GM23338 (cell line): ENCODE measurements around the gene MYOC. TPM values are rescaled to one million over a fixed set of nuclear protein-coding genes. Genes with fewer than 3 reads are reported as not detected.

Experiments used
- ATAC-seq: fragments of 200-7000 bp; cut with Tn5 transposase; 3 replicates; pipeline ENCODE4 v1.9.1; 2020
- DNase-seq: peaks from one replicate; pipeline ENCODE4 v3.0.0-alpha.2; 2015; ENCODE audit warnings: low spot score
- H2AFZ ChIP-seq: fragments of 200-600 bp; sonication (generic); 2 replicates; pipeline ENCODE4 v1.8.0; 2016; ENCODE audit warnings: antibody characterized with exemption, mild to moderate bottlenecking, moderate library complexity
- H3F3A ChIP-seq: fragments of 200-600 bp; sonication (generic); replicated peaks from 2 replicates; pipeline ENCODE4 v1.8.0; 2017; ENCODE audit warnings: antibody characterized with exemption, mixed run types, low read depth
- H3K27ac ChIP-seq: fragments of 200-600 bp; sonication (generic); 2 replicates; pipeline ENCODE4 v1.6.1; 2016; ENCODE audit warnings: low read depth
- H3K27me3 ChIP-seq: fragments of 200-600 bp; sonication (generic); 2 replicates; pipeline ENCODE4 v1.8.0; 2016; ENCODE audit warnings: mild to moderate bottlenecking, mixed run types, moderate library complexity; ENCODE audit not compliant: insufficient read depth
- H3K36me3 ChIP-seq: fragments of 200-600 bp; sonication (generic); 2 replicates; pipeline ENCODE4 v1.8.0; 2016; ENCODE audit warnings: mild to moderate bottlenecking; ENCODE audit not compliant: insufficient read depth
- H3K4me1 ChIP-seq: fragments of 200-600 bp; sonication (generic); 2 replicates; pipeline ENCODE4 v1.8.0; 2016; ENCODE audit warnings: mild to moderate bottlenecking, moderate library complexity; ENCODE audit not compliant: insufficient read depth
- H3K4me2 ChIP-seq: fragments of 200-600 bp; sonication (generic); 2 replicates; pipeline ENCODE4 v1.7.1; 2017; ENCODE audit warnings: mixed run types
- H3K4me3 ChIP-seq: fragments of 200-600 bp; sonication (generic); 2 replicates; pipeline ENCODE4 v1.6.1; 2016; ENCODE audit warnings: mixed run types
- H3K79me2 ChIP-seq: fragments of 200-600 bp; sonication (generic); replicated peaks from 2 replicates; pipeline ENCODE4 v1.8.0; 2017; ENCODE audit warnings: mild to moderate bottlenecking; ENCODE audit not compliant: insufficient read depth
- H3K9me2 ChIP-seq: fragments of 200-600 bp; sonication (generic); 2 replicates; pipeline ENCODE4 v1.8.0; 2017; ENCODE audit not compliant: insufficient read depth
- H4K20me1 ChIP-seq: fragments of 200-600 bp; sonication (generic); replicated peaks from 2 replicates; pipeline ENCODE4 v1.8.0; 2017; ENCODE audit warnings: mild to moderate bottlenecking; ENCODE audit not compliant: insufficient read depth
- H3K27ac Mint-ChIP-seq: 2 replicates; pipeline ENCODE4 v1.8.0; 2020; ENCODE audit warnings: inconsistent platforms, mild to moderate bottlenecking, moderate library complexity, mixed read lengths
- H3K27me3 Mint-ChIP-seq: 3 replicates; pipeline ENCODE4 v1.8.0; 2022; ENCODE audit warnings: low read depth, mild to moderate bottlenecking, moderate library complexity, mixed read lengths, inconsistent platforms; ENCODE audit not compliant: insufficient read depth, poor library complexity
- H3K36me3 Mint-ChIP-seq: 3 replicates; pipeline ENCODE4 v1.8.0; 2021; ENCODE audit warnings: low read depth, mild to moderate bottlenecking, inconsistent platforms, moderate library complexity, mixed read lengths
- H3K4me1 Mint-ChIP-seq: 3 replicates; pipeline ENCODE4 v1.8.0; 2020; ENCODE audit warnings: mild to moderate bottlenecking, inconsistent platforms, mixed read lengths
- H3K4me3 Mint-ChIP-seq: 3 replicates; pipeline ENCODE4 v1.8.0; 2021; ENCODE audit warnings: moderate library complexity, mild to moderate bottlenecking, inconsistent platforms, mixed read lengths
- H3K9me3 Mint-ChIP-seq: 3 replicates; pipeline ENCODE4 v1.8.0; 2020; ENCODE audit warnings: moderate library complexity, mild to moderate bottlenecking, inconsistent platforms, mixed read lengths
- CREB1 ChIP-seq: fragments of 250-450 bp; sonication (Bioruptor Pico); IDR thresholded peaks from 2 replicates; pipeline ENCODE4 v1.5.0; 2020; ENCODE audit warnings: low read depth, mild to moderate bottlenecking, moderate library complexity
- EZH2 ChIP-seq: fragments of 200-600 bp; sonication (generic); IDR thresholded peaks from one replicate; pipeline ENCODE4 v1.8.0; 2017; ENCODE audit warnings: antibody characterized with exemption, mild to moderate bottlenecking, low read depth; ENCODE audit not compliant: unreplicated experiment
- EZH2phosphoT487 ChIP-seq: fragments of 200-600 bp; sonication (generic); IDR thresholded peaks from one replicate; pipeline ENCODE4 v1.8.1; 2018; ENCODE audit warnings: antibody characterized with exemption; ENCODE audit not compliant: unreplicated experiment
- JUNB ChIP-seq: IDR thresholded peaks from one replicate; pipeline ENCODE4 v1.6.1; 2016; ENCODE audit warnings: antibody characterized with exemption; ENCODE audit not compliant: unreplicated experiment
- NANOG ChIP-seq: IDR thresholded peaks from 2 replicates; pipeline ENCODE4 v1.6.1; 2016; ENCODE audit warnings: antibody characterized with exemption, borderline replicate concordance
- POLR2AphosphoS5 ChIP-seq: IDR thresholded peaks from 2 replicates; pipeline ENCODE4 v1.6.1; 2016; ENCODE audit warnings: antibody characterized with exemption, low read depth
- STAT1 ChIP-seq: IDR thresholded peaks from one replicate; pipeline ENCODE4 v1.6.1; 2016; ENCODE audit warnings: antibody characterized with exemption; ENCODE audit not compliant: unreplicated experiment
- ZNF114 ChIP-seq: fragments of 250-450 bp; sonication (Bioruptor Pico); IDR thresholded peaks from 2 replicates; pipeline ENCODE4 v1.5.0; 2020; ENCODE audit warnings: mild to moderate bottlenecking, moderate library complexity
- ZNF331 ChIP-seq: fragments of 250-450 bp; sonication (Bioruptor Pico); IDR thresholded peaks from 2 replicates; pipeline ENCODE4 v1.5.0; 2020; ENCODE audit warnings: low read depth, mild to moderate bottlenecking, moderate library complexity
- polyA plus RNA-seq: library from polyadenylated mRNA; unstranded; fragments of >200 nt; fragmentation: Nextera tagmentation; extraction: Ambion mirVana; gene quantifications from 2 replicates; pipeline ENCODE4 v1.2.1, GENCODE V29; 2016
- total RNA-seq: library from RNA; depleted of rRNA; stranded (reverse); fragments of >200 nt; shearing (Covaris generic); gene quantifications from 2 replicates; pipeline ENCODE4 v1.2.3, GENCODE V29; 2014
- TF ChIP-seq, protein P1 (sequence below): fragments of 250-450 bp; sonication (Bioruptor Pico); IDR thresholded peaks from 2 replicates; pipeline ENCODE4 v1.5.0; 2020; ENCODE audit warnings: mild to moderate bottlenecking, moderate library complexity
- TF ChIP-seq, protein P2 (sequence below): IDR thresholded peaks from one replicate; pipeline ENCODE4 v1.6.1; 2018; ENCODE audit warnings: antibody characterized with exemption; ENCODE audit not compliant: unreplicated experiment
- TF ChIP-seq, protein P3 (sequence below): IDR thresholded peaks from 2 replicates; pipeline ENCODE4 v1.6.1; 2016; ENCODE audit warnings: antibody characterized with exemption
- TF ChIP-seq, protein P4 (sequence below), 2 experiments: fragments of 200-600 bp in 1 of 2; sonication (generic) in 1 of 2; conservative IDR thresholded peaks; 2 replicates each; pipeline versions ENCODE4 v1.5.1 to v1.6.1; 2016 to 2017; ENCODE audit warnings: antibody characterized with exemption in 2 of 2, low read depth in 2 of 2, mild to moderate bottlenecking in 2 of 2, moderate library complexity in 1 of 2

The MYOC gene
- total and polyA plus RNA-seq, 2 experiments from 2014 or later, result not detected

DNA sequence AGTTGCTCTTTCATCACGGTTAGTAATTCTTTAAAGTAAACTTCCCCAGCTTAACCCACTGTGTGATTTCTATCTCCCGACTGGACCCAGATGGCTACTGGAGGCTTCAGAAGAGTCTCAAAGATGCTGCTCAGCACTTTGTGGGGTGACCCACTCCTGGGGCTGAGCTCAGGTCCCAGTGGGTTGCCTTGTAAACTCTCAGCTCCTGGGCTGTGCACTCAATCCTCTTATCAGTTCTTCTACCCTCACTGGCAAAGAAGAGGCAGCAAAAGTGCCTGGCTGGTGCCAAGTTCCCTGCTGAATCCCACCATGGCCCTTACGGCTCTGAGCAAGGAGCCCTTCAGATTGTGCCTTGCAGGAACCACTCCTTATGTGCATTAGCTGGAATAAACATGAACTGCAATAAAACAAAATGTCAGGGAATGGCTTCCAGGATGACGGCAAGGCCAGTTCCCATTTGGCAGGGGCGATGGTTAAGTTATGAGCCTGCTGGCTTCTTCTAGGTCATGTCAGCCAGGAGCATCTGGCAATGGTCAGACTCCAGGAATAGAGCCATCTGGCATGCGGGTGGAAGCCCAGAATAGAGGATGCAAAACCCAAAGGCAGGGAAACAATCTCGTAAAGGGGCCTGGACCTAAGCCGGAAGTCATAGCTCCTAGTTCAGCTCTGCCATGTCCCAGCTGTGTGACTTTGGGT lies 6.8 kb downstream of the MYOC start:
- no peak overlapping the region for H3K27ac ChIP-seq
- no peaks in the 10 kb centered on the region for H3K36me3 Mint-ChIP-seq
- H3K27ac Mint-ChIP-seq, result no peak overlapping the region
- H3K27me3 Mint-ChIP-seq, result peaks cover 6% of the 10 kb centered on the region
- H2AFZ ChIP-seq, result peak overlapping the region; percentile 99
- no peak for DNase-seq
- no peak for TF ChIP-seq ZNF331 (CRISPR knock-in tag)
- TF ChIP-seq POLR2AphosphoS5, result no peak
- TF ChIP-seq ZNF114 (CRISPR knock-in tag), result no peak
- TF ChIP-seq, protein P1, sequence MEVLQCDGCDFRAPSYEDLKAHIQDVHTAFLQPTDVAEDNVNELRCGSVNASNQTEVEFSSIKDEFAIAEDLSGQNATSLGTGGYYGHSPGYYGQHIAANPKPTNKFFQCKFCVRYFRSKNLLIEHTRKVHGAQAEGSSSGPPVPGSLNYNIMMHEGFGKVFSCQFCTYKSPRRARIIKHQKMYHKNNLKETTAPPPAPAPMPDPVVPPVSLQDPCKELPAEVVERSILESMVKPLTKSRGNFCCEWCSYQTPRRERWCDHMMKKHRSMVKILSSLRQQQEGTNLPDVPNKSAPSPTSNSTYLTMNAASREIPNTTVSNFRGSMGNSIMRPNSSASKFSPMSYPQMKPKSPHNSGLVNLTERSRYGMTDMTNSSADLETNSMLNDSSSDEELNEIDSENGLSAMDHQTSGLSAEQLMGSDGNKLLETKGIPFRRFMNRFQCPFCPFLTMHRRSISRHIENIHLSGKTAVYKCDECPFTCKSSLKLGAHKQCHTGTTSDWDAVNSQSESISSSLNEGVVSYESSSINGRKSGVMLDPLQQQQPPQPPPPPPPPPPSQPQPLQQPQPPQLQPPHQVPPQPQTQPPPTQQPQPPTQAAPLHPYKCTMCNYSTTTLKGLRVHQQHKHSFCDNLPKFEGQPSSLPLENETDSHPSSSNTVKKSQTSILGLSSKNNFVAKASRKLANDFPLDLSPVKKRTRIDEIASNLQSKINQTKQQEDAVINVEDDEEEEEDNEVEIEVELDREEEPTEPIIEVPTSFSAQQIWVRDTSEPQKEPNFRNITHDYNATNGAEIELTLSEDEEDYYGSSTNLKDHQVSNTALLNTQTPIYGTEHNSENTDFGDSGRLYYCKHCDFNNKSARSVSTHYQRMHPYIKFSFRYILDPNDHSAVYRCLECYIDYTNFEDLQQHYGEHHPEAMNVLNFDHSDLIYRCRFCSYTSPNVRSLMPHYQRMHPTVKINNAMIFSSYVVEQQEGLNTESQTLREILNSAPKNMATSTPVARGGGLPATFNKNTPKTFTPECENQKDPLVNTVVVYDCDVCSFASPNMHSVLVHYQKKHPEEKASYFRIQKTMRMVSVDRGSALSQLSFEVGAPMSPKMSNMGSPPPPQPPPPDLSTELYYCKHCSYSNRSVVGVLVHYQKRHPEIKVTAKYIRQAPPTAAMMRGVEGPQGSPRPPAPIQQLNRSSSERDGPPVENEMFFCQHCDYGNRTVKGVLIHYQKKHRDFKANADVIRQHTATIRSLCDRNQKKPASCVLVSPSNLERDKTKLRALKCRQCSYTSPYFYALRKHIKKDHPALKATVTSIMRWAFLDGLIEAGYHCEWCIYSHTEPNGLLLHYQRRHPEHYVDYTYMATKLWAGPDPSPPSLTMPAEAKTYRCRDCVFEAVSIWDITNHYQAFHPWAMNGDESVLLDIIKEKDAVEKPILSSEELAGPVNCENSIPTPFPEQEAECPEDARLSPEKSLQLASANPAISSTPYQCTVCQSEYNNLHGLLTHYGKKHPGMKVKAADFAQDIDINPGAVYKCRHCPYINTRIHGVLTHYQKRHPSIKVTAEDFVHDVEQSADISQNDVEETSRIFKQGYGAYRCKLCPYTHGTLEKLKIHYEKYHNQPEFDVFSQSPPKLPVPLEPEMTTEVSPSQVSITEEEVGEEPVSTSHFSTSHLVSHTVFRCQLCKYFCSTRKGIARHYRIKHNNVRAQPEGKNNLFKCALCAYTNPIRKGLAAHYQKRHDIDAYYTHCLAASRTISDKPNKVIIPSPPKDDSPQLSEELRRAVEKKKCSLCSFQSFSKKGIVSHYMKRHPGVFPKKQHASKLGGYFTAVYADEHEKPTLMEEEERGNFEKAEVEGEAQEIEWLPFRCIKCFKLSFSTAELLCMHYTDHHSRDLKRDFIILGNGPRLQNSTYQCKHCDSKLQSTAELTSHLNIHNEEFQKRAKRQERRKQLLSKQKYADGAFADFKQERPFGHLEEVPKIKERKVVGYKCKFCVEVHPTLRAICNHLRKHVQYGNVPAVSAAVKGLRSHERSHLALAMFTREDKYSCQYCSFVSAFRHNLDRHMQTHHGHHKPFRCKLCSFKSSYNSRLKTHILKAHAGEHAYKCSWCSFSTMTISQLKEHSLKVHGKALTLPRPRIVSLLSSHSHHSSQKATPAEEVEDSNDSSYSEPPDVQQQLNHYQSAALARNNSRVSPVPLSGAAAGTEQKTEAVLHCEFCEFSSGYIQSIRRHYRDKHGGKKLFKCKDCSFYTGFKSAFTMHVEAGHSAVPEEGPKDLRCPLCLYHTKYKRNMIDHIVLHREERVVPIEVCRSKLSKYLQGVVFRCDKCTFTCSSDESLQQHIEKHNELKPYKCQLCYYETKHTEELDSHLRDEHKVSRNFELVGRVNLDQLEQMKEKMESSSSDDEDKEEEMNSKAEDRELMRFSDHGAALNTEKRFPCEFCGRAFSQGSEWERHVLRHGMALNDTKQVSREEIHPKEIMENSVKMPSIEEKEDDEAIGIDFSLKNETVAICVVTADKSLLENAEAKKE (CRISPR knock-in tag), result no peak
- TF ChIP-seq JUNB, result no peak
- TF ChIP-seq NANOG, result no peak
- TF ChIP-seq STAT1, result no peak
- TF ChIP-seq, protein P2, sequence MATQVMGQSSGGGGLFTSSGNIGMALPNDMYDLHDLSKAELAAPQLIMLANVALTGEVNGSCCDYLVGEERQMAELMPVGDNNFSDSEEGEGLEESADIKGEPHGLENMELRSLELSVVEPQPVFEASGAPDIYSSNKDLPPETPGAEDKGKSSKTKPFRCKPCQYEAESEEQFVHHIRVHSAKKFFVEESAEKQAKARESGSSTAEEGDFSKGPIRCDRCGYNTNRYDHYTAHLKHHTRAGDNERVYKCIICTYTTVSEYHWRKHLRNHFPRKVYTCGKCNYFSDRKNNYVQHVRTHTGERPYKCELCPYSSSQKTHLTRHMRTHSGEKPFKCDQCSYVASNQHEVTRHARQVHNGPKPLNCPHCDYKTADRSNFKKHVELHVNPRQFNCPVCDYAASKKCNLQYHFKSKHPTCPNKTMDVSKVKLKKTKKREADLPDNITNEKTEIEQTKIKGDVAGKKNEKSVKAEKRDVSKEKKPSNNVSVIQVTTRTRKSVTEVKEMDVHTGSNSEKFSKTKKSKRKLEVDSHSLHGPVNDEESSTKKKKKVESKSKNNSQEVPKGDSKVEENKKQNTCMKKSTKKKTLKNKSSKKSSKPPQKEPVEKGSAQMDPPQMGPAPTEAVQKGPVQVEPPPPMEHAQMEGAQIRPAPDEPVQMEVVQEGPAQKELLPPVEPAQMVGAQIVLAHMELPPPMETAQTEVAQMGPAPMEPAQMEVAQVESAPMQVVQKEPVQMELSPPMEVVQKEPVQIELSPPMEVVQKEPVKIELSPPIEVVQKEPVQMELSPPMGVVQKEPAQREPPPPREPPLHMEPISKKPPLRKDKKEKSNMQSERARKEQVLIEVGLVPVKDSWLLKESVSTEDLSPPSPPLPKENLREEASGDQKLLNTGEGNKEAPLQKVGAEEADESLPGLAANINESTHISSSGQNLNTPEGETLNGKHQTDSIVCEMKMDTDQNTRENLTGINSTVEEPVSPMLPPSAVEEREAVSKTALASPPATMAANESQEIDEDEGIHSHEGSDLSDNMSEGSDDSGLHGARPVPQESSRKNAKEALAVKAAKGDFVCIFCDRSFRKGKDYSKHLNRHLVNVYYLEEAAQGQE, result no peak
- TF ChIP-seq EZH2, result no peak
- TF ChIP-seq, protein P3, sequence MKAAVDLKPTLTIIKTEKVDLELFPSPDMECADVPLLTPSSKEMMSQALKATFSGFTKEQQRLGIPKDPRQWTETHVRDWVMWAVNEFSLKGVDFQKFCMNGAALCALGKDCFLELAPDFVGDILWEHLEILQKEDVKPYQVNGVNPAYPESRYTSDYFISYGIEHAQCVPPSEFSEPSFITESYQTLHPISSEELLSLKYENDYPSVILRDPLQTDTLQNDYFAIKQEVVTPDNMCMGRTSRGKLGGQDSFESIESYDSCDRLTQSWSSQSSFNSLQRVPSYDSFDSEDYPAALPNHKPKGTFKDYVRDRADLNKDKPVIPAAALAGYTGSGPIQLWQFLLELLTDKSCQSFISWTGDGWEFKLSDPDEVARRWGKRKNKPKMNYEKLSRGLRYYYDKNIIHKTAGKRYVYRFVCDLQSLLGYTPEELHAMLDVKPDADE, result no peak
- TF ChIP-seq EZH2phosphoT487, result no peak
- TF ChIP-seq, protein P4, sequence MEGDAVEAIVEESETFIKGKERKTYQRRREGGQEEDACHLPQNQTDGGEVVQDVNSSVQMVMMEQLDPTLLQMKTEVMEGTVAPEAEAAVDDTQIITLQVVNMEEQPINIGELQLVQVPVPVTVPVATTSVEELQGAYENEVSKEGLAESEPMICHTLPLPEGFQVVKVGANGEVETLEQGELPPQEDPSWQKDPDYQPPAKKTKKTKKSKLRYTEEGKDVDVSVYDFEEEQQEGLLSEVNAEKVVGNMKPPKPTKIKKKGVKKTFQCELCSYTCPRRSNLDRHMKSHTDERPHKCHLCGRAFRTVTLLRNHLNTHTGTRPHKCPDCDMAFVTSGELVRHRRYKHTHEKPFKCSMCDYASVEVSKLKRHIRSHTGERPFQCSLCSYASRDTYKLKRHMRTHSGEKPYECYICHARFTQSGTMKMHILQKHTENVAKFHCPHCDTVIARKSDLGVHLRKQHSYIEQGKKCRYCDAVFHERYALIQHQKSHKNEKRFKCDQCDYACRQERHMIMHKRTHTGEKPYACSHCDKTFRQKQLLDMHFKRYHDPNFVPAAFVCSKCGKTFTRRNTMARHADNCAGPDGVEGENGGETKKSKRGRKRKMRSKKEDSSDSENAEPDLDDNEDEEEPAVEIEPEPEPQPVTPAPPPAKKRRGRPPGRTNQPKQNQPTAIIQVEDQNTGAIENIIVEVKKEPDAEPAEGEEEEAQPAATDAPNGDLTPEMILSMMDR (conservative IDR thresholded peaks at IDR 0.05; ENCODE audit: low read depth in 2 of 2), result no peak
- TF ChIP-seq CREB1, result no peak
- no peaks in the 10 kb centered on the region for H3K9me3 Mint-ChIP-seq
- H3K27me3 ChIP-seq, result no peaks in the 10 kb centered on the region
- H3K4me3 Mint-ChIP-seq, result no peak overlapping the region
- H4K20me1 ChIP-seq, result no peaks in the 10 kb centered on the region
- ATAC-seq, result no peak
- H3K4me1 ChIP-seq, result peaks cover 19% of the 10 kb centered on the region
- H3K4me3 ChIP-seq, result no peak overlapping the region
- no peaks in the 10 kb centered on the region for H3K36me3 ChIP-seq
- H3F3A ChIP-seq, result no peaks in the 10 kb centered on the region
- H3K4me1 Mint-ChIP-seq, result peaks cover 15% of the 10 kb centered on the region
- H3K4me2 ChIP-seq, result peak overlapping the region; percentile 61; the same call in 1 of the 2 replicates
- H3K9me2 ChIP-seq, result no peaks in the 10 kb centered on the region
- no peaks in the 10 kb centered on the region for H3K79me2 ChIP-seq
